Fibroblast of lung (primary cell): ENCODE results near the gene BCL3.
"Not testable (repeated sequence)": the region's sequence is repeated elsewhere in the genome, so short reads cannot be mapped to it uniquely, and the experiment has no call there.

ENCODE experiments used
- EZH2 ChIP-seq: IDR thresholded peaks from 2 replicates; pipeline ENCODE4 v1.5.1; 2012; ENCODE audit warnings: low read length, control low read depth, mild to moderate bottlenecking; ENCODE audit errors: missing control alignments
- TF ChIP-seq, protein P1 (sequence below), 2 donors: IDR thresholded peaks in 1 of 2; conservative IDR thresholded peaks in 1 of 2; 1 replicate in 1 of 2; 2 replicates in 1 of 2; pipeline ENCODE4 v1.5.1; 2011 to 2012; ENCODE audit warnings: low read length in 2 of 2, control low read depth in 1 of 2, inconsistent platforms in 1 of 2, low read depth in 1 of 2, mild to moderate bottlenecking in 1 of 2

DNA sequence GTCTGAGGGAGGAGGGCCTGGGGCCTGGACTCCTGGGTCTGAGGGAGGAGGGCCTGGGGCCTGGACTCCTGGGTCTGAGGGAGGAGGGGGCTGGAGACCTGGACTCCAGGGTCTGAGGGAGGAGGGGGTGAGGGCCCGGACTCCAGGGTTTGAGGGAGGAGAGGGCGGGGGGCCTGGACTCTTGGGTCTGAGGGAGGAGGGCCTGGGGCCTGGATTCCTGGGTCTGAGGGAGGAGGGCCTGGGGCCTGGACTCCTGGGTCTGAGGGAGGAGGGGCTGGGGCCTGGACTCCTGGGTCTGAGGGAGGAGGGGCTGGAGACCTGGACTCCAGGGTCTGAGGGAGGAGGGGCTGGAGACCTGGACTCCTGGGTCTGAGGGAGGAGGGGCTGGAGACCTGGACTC, 33.2 kb downstream of the BCL3 start:
- TF ChIP-seq, protein P1, sequence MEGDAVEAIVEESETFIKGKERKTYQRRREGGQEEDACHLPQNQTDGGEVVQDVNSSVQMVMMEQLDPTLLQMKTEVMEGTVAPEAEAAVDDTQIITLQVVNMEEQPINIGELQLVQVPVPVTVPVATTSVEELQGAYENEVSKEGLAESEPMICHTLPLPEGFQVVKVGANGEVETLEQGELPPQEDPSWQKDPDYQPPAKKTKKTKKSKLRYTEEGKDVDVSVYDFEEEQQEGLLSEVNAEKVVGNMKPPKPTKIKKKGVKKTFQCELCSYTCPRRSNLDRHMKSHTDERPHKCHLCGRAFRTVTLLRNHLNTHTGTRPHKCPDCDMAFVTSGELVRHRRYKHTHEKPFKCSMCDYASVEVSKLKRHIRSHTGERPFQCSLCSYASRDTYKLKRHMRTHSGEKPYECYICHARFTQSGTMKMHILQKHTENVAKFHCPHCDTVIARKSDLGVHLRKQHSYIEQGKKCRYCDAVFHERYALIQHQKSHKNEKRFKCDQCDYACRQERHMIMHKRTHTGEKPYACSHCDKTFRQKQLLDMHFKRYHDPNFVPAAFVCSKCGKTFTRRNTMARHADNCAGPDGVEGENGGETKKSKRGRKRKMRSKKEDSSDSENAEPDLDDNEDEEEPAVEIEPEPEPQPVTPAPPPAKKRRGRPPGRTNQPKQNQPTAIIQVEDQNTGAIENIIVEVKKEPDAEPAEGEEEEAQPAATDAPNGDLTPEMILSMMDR (conservative IDR thresholded peaks at IDR 0.05 in 1 of 2, IDR thresholded peaks at IDR 0.05 in 1 of 2; ENCODE audit: low read depth in 1 of 2, low read length in 2 of 2) = not testable (repeated sequence)
- TF ChIP-seq EZH2 = not testable (repeated sequence)
